Glomerular visceral epithelial cell (primary cell): ENCODE data around the gene SPATA24.
"Not testable (repeated sequence)": the region's sequence is repeated elsewhere in the genome, so short reads cannot be mapped to it uniquely, and the experiment has no call there.

ENCODE experiments used
- DNase-seq: peaks from one replicate; pipeline ENCODE4 v3.0.0-alpha.2; 2016; ENCODE audit errors: extremely low spot score

Gene SPATA24

GRCh38 chr5:139354186-139354585 lies 49.7 kb downstream of the SPATA24 start:
- no peak for DNase-seq

GRCh38 chr5:139347863-139348262 lies 56.0 kb downstream of the SPATA24 start:
- DNase-seq, result not testable (repeated sequence)
